Left lung (tissue), 10 donors: Measurements from ENCODE around the gene AOPEP. TPM values are rescaled to one million over a fixed set of nuclear protein-coding genes. Genes with fewer than 3 reads are reported as not detected.

Experiments used
- ATAC-seq: fragments of 200-7000 bp; cut with Tn5 transposase; one replicate; pipeline ENCODE4 v1.9.1; 2020; ENCODE audit warnings: moderate library complexity
- DNase-seq, 4 donors: peaks; one replicate each; pipeline ENCODE4 v3.0.0-alpha.2; 2013 to 2020
- H3K27ac ChIP-seq, 2 donors: fragments of 200-600 bp; sonication (generic) in 1 of 2; one replicate each; pipeline versions ENCODE4 v1.5.0 to v1.8.0; 2020 to 2021
- H3K27me3 ChIP-seq, 2 donors: fragments of 200-600 bp; sonication (generic) in 1 of 2; one replicate each; pipeline versions ENCODE4 v1.5.0 to v1.8.0; 2020 to 2021
- H3K36me3 ChIP-seq, 2 donors: fragments of 200-600 bp; sonication (generic) in 1 of 2; one replicate each; pipeline versions ENCODE4 v1.5.0 to v1.8.0; 2020 to 2021
- H3K4me1 ChIP-seq, 2 donors: fragments of 200-600 bp; one replicate each; pipeline ENCODE4 v1.8.0; 2021
- H3K4me3 ChIP-seq, 2 donors: fragments of 200-600 bp; sonication (generic) in 1 of 2; one replicate each; pipeline versions ENCODE4 v1.5.0 to v1.8.0; 2020 to 2021; ENCODE audit warnings: mild to moderate bottlenecking in 1 of 2
- H3K9me3 ChIP-seq, 2 donors: fragments of 200-600 bp; sonication (generic) in 1 of 2; one replicate each; pipeline versions ENCODE4 v1.5.0 to v1.8.0; 2020 to 2021
- CTCF ChIP-seq, 2 donors: fragments of 200-600 bp; sonication (generic) in 1 of 2; IDR thresholded peaks; one replicate each; pipeline versions ENCODE4 v1.5.0 to v1.8.0; 2021; ENCODE audit warnings: antibody characterized with exemption in 2 of 2
- intact Hi-C, 2 donors: fragments of 100-400 bp; cut with DNase I; formaldehyde crosslinking; loops; one replicate each; pipeline versions ENCODE4 v1.11.2 to v1.14.2; 2022
- polyA plus RNA-seq, 6 donors: library from polyadenylated mRNA; unstranded; fragments of 120-200 nt; gene quantifications; one replicate each; pipeline ENCODE4 v1.2.1, GENCODE V29; 2013; ENCODE audit not compliant: insufficient read length in 6 of 6
- total RNA-seq, 2 donors: library from RNA; stranded (reverse); fragmentation: NEBNext Ultra II Directional; extraction: Animal tissue kit (Norgen Biotek cat#: 25700); gene quantifications; one replicate each; pipeline ENCODE4 v1.2.1, GENCODE V29; 2021
- donor health status: DM: no; HTN: yes; CAD: no.
- donor health status: DM: no; HTN: no; CAD: no.

Gene AOPEP
- total and polyA plus RNA-seq, 8 donors = 32.5 to 83.2 (median 39.9) TPM

GRCh38 chr9:94714494-94714893 lies 12.0 kb upstream of the AOPEP start:
- no peak overlapping the region for H3K27ac ChIP-seq
- intact Hi-C loops = no loop called here
- H3K36me3 ChIP-seq = no peaks in the 10 kb centered on the region
- H3K4me3 ChIP-seq = no peak overlapping the region
- no peaks in the 10 kb centered on the region for H3K27me3 ChIP-seq
- DNase-seq = no peak
- TF ChIP-seq CTCF (IDR thresholded peaks at IDR 0.05) = no peak
- no peaks in the 10 kb centered on the region for H3K9me3 ChIP-seq
- no peak for ATAC-seq
- no peaks in the 10 kb centered on the region for H3K4me1 ChIP-seq

DNA sequence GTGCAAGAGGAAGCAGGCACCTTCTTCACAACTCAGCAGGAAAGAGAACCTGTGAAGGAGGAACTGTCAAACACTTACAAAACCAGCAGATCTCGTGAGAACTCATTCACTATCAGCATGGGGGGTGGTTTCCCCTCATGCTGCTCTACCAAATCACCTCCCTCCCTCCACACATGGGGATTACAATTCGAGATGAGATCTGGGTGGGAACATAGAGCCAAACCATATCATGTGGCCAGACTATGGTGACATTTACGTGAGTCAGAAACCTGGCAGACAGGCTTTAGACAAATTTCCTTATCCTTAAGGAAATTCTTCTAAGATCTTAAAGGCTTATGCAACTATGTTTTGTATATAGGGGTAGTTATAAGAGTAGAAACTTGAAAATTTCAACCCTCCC lies 8.7 kb upstream of the AOPEP start:
- intact Hi-C loops = no loop called here
- no peak for ATAC-seq
- Histone ChIP-seq H3K9me3 (no peaks in the 10 kb centered on the region), H3K27ac (no peak overlapping the region), H3K36me3 (no peaks in the 10 kb centered on the region), H3K4me1 (no peaks in the 10 kb centered on the region), H3K27me3 (no peaks in the 10 kb centered on the region), H3K4me3 (no peak overlapping the region)
- no peak for TF ChIP-seq CTCF (IDR thresholded peaks at IDR 0.05)
- no peak for DNase-seq

DNA sequence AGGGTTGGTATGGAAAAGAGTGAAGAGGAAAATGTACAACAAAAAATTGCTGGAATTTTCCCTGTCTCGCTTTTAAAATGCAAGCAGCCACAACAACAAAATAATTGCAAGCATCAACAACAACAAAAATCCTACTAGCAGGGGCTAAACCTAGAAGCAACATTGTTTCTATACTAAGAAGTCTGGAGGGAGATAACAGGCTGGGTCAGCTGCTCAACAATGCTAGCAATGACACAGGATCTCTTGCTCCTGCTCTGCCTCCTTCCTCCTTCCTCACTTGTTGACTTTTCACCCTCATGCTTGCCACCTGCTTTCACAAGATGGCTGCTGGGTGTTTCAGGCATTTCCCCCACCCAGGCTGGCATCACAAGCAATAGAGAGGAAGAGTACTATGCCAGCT lies 7.6 kb upstream of the AOPEP start:
- H3K4me1 ChIP-seq = no peaks in the 10 kb centered on the region
- no peak overlapping the region for H3K27ac ChIP-seq
- no peak for TF ChIP-seq CTCF (IDR thresholded peaks at IDR 0.05)
- no peaks in the 10 kb centered on the region for H3K36me3 ChIP-seq
- no peaks in the 10 kb centered on the region for H3K9me3 ChIP-seq
- no peak for ATAC-seq
- intact Hi-C loops = no loop called here
- no peaks in the 10 kb centered on the region for H3K27me3 ChIP-seq
- DNase-seq = no peak
- H3K4me3 ChIP-seq = no peak overlapping the region

DNA sequence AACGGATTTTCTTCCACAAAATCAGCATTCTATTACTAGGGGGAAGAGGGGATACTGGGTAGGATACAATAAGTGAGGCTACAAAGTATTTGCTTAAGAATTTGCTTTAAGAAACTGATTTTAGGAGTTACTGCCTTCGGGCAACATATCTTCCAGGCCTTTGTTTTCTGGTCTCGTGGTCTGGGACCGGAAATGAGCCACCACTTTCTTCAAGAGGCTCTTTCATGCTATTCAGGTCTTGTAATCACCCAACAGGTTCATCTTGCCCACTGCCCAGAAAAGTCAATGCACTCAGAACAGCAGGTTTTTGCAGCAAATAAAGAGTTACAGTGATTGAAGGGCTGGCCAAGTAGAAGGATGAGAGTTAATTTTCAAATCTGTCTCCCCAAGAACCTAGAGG lies 6.6 kb upstream of the AOPEP start:
- H3K9me3 ChIP-seq = no peaks in the 10 kb centered on the region
- ATAC-seq (no peak), DNase-seq (no peak)
- no peak overlapping the region for H3K27ac ChIP-seq
- no peaks in the 10 kb centered on the region for H3K4me1 ChIP-seq
- TF ChIP-seq CTCF (IDR thresholded peaks at IDR 0.05) = no peak
- no peaks in the 10 kb centered on the region for H3K36me3 ChIP-seq
- intact Hi-C loops = no loop called here
- no peaks in the 10 kb centered on the region for H3K27me3 ChIP-seq
- H3K4me3 ChIP-seq = no peak overlapping the region

DNA sequence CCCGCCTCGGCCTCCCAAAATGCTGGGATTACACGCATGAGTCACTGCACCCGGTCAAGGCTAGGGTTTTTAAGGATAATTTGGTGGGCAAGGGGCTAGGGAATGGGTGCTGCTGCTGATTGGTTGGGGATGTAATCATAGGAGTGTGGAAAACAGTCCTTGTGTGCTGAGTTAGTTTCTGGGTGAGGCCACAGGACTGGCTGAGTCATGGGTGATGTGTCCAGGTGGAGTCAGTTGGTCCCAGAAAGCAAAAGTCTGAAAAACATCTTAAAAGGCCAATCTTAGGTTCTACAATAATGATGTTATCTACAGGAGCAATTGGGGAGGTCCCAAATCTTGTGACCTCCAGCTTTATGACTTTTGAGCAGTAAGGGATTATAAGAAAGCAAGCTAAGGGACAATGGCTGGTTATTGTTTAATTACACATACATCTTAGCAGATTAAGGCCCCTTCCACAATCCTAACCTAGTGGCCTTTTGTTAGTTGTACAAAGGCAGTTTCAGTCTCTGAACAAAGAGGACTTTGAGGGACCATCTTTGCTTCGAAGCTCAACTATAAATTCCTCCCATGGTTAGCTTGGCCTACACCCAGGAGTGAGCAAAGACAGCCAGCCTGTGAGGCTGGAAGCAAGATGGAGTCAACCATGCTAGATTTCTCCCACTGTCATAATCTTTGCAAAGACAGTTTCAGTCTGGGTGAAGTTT lies 5.5 kb upstream of the AOPEP start:
- no peaks in the 10 kb centered on the region for H3K9me3 ChIP-seq
- DNase-seq (no peak), ATAC-seq (no peak)
- H3K27ac ChIP-seq = no peak overlapping the region
- intact Hi-C loops = no loop called here
- no peaks in the 10 kb centered on the region for H3K4me1 ChIP-seq
- no peak for TF ChIP-seq CTCF (IDR thresholded peaks at IDR 0.05)
- H3K36me3 ChIP-seq = no peaks in the 10 kb centered on the region
- no peaks in the 10 kb centered on the region for H3K27me3 ChIP-seq
- H3K4me3 ChIP-seq = no peak overlapping the region
